ENCODE results near the gene GALNT9. TPM values are rescaled to one million over a fixed set of nuclear protein-coding genes. Genes with fewer than 3 reads are reported as not detected.

GALNT9 gene
- total RNA-seq, 6 experiments from 2014 or later: not detected

GRCh38 chr12:132314035-132314434 lies 15.4 kb downstream of the GALNT9 start:
- ATAC-seq: no peak
- no peaks in the 10 kb centered on the region for H3K27me3 ChIP-seq

GRCh38 chr12:132313182-132313581 lies 16.2 kb downstream of the GALNT9 start:
- Histone ChIP-seq H3K4me1 (no peaks in the 10 kb centered on the region), H3K36me3 (no peaks in the 10 kb centered on the region), H3K27ac (no peak overlapping the region), H3K27me3 (no peaks in the 10 kb centered on the region), H3K4me3 (no peak overlapping the region), H3K9me3 (no peaks in the 10 kb centered on the region)
- intact Hi-C loops (cut with DNase I): no loop called here
- no peak for DNase-seq
- 79% methylated on average over 1 of the region's 1 CpG for WGBS (ENCODE audit: insufficient coverage, low coverage, low lambda C conversion rate, missing lambda C conversion rate)
- TF ChIP-seq CTCF (IDR thresholded peaks at IDR 0.05) (no peak), POLR2A (IDR thresholded peaks at IDR 0.05) (no peak)
- no peak for ATAC-seq

More at GRCh38 chr12:132314035-132314434, 15.4 kb downstream of the GALNT9 start:
- Histone ChIP-seq H3K36me3 (no peaks in the 10 kb centered on the region), H3K4me1 (no peaks in the 10 kb centered on the region), H3K4me3 (no peak overlapping the region), H3K27ac (no peak overlapping the region), H3K9me3 (no peaks in the 10 kb centered on the region)
- intact Hi-C loops (cut with DNase I): no loop called here
- TF ChIP-seq POLR2A (IDR thresholded peaks at IDR 0.05) (no peak), CTCF (IDR thresholded peaks at IDR 0.05) (no peak)
- DNase-seq: no peak
- 98% methylated on average over 2 of the region's 2 CpGs for WGBS (ENCODE audit: insufficient coverage, low coverage, low lambda C conversion rate, missing lambda C conversion rate)

GRCh38 chr12:132312516-132312915 lies 16.9 kb downstream of the GALNT9 start:
- no peaks in the 10 kb centered on the region for H3K4me1 ChIP-seq
- H3K36me3 ChIP-seq: no peaks in the 10 kb centered on the region
- H3K9me3 ChIP-seq: no peaks in the 10 kb centered on the region
- WGBS (ENCODE audit: insufficient coverage, low coverage, low lambda C conversion rate, missing lambda C conversion rate): no CpG with 5 or more reads among the region's 6 CpGs
- H3K4me3 ChIP-seq: no peak overlapping the region
- H3K27me3 ChIP-seq: no peaks in the 10 kb centered on the region
- no peak overlapping the region for H3K27ac ChIP-seq
- TF ChIP-seq CTCF (IDR thresholded peaks at IDR 0.05) (no peak), POLR2A (IDR thresholded peaks at IDR 0.05) (no peak)
- intact Hi-C loops (cut with DNase I): no loop called here
- no peak for ATAC-seq
- DNase-seq: peak in 1 of 3 donors; percentile 31

GRCh38 chr12:132311201-132311915 lies 18.0 kb downstream of the GALNT9 start:
- 59% methylated on average over 8 of the region's 17 CpGs for WGBS (ENCODE audit: insufficient coverage, low coverage, low lambda C conversion rate, missing lambda C conversion rate)
- Histone ChIP-seq H3K36me3 (no peaks in the 10 kb centered on the region), H3K27ac (no peak overlapping the region), H3K4me1 (no peaks in the 10 kb centered on the region), H3K4me3 (no peak overlapping the region), H3K9me3 (no peaks in the 10 kb centered on the region), H3K27me3 (no peaks in the 10 kb centered on the region)
- ATAC-seq (no peak), DNase-seq (peak in 1 of 3 donors; percentile 17)
- intact Hi-C loops (cut with DNase I): no loop called here
- TF ChIP-seq CTCF (IDR thresholded peaks at IDR 0.05): no peak
- no peak for TF ChIP-seq POLR2A (IDR thresholded peaks at IDR 0.05)

Measured in right lobe of liver (tissue), 6 donors.